H9 (cell line): ENCODE data around the gene LIPM. TPM values are rescaled to one million over a fixed set of nuclear protein-coding genes. Genes with fewer than 3 reads are reported as not detected.

Source experiments
- DNase-seq: peaks from one replicate; pipeline ENCODE4 v3.0.0-alpha.2; 2017
- H2AFZ ChIP-seq: one replicate; pipeline ENCODE4 v1.6.1; 2013; ENCODE audit warnings: mild to moderate bottlenecking, low read length, control low read depth, moderate library complexity
- H2AK5ac ChIP-seq: 2 replicates; pipeline ENCODE4 v1.6.1; 2013; ENCODE audit warnings: low read length, control low read depth, mixed read lengths; ENCODE audit not compliant: insufficient read length
- H2BK120ac ChIP-seq: one replicate; pipeline ENCODE4 v1.6.1; 2013; ENCODE audit warnings: low read depth, mild to moderate bottlenecking, low read length, control low read depth, inconsistent platforms; ENCODE audit not compliant: poor library complexity, severe bottlenecking
- H2BK12ac ChIP-seq: 2 replicates; pipeline ENCODE4 v1.6.1; 2013; ENCODE audit warnings: low read length, control low read depth, mixed read lengths, low read depth; ENCODE audit not compliant: insufficient read length
- H2BK15ac ChIP-seq: 2 replicates; pipeline ENCODE4 v1.6.1; 2013; ENCODE audit warnings: low read depth, low read length, control low read depth
- H2BK20ac ChIP-seq: one replicate; pipeline ENCODE4 v1.6.1; 2013; ENCODE audit warnings: low read depth, mild to moderate bottlenecking, low read length, control low read depth, inconsistent platforms; ENCODE audit not compliant: poor library complexity, severe bottlenecking
- H2BK5ac ChIP-seq: 2 replicates; pipeline ENCODE4 v1.6.1; 2013; ENCODE audit warnings: low read length, control low read depth, mixed read lengths; ENCODE audit not compliant: insufficient read length
- H3K14ac ChIP-seq: 2 replicates; pipeline ENCODE4 v1.6.1; 2013; ENCODE audit warnings: low read length, control low read depth; ENCODE audit not compliant: insufficient read depth
- H3K18ac ChIP-seq: 2 replicates; pipeline ENCODE4 v1.6.1; 2013; ENCODE audit warnings: low read depth, mild to moderate bottlenecking, mixed read lengths, low read length, control low read depth; ENCODE audit not compliant: insufficient read length
- H3K23ac ChIP-seq: 2 replicates; pipeline ENCODE4 v1.6.1; 2013; ENCODE audit warnings: low read length, control low read depth, mixed read lengths, low read depth; ENCODE audit not compliant: insufficient read length
- H3K23me2 ChIP-seq: 2 replicates; pipeline ENCODE4 v1.6.1; 2013; ENCODE audit warnings: low read depth, mild to moderate bottlenecking, mixed read lengths, low read length, control low read depth; ENCODE audit not compliant: insufficient read length, poor library complexity, severe bottlenecking
- H3K27ac ChIP-seq: 2 replicates; pipeline ENCODE4 v1.5.1; 2013; ENCODE audit warnings: low read length, control low read depth, mixed read lengths, low read depth; ENCODE audit not compliant: insufficient read length
- H3K27me3 ChIP-seq: 2 replicates; pipeline ENCODE4 v1.6.1; 2013; ENCODE audit warnings: low read length, control low read depth, inconsistent platforms; ENCODE audit not compliant: insufficient read depth
- H3K4ac ChIP-seq: 2 replicates; pipeline ENCODE4 v1.6.1; 2013; ENCODE audit warnings: low read depth, mild to moderate bottlenecking, control low read depth, inconsistent platforms, low read length, moderate library complexity
- H3K4me1 ChIP-seq: 2 replicates; pipeline ENCODE4 v1.6.1; 2013; ENCODE audit warnings: low read length, control low read depth, inconsistent platforms; ENCODE audit not compliant: insufficient read depth
- H3K4me2 ChIP-seq: 2 replicates; pipeline ENCODE4 v1.6.1; 2013; ENCODE audit warnings: low read length, control low read depth, mixed read lengths; ENCODE audit not compliant: insufficient read length, insufficient read depth
- H3K56ac ChIP-seq: 2 replicates; pipeline ENCODE4 v1.6.1; 2013; ENCODE audit warnings: low read depth, mild to moderate bottlenecking, mixed read lengths, low read length, control low read depth; ENCODE audit not compliant: insufficient read length
- H3K79me1 ChIP-seq: 2 replicates; pipeline ENCODE4 v1.6.1; 2013; ENCODE audit warnings: low read depth, mild to moderate bottlenecking, moderate library complexity, low read length, control low read depth, inconsistent platforms; ENCODE audit not compliant: insufficient read depth, poor library complexity, severe bottlenecking
- H3K79me2 ChIP-seq: 2 replicates; pipeline ENCODE4 v1.6.1; 2013; ENCODE audit warnings: low read length, control low read depth, inconsistent platforms; ENCODE audit not compliant: insufficient read depth
- H3K9ac ChIP-seq: 2 replicates; pipeline ENCODE4 v1.6.1; 2013; ENCODE audit warnings: low read length, control low read depth, mixed read lengths; ENCODE audit not compliant: insufficient read length; ENCODE audit errors: extremely low read depth
- H3K9me3 ChIP-seq: one replicate; pipeline ENCODE4 v1.6.1; 2013; ENCODE audit warnings: low read depth, low read length, inconsistent platforms; ENCODE audit not compliant: control insufficient read depth
- H3T11ph ChIP-seq: one replicate; pipeline ENCODE4 v1.6.1; 2013; ENCODE audit warnings: mild to moderate bottlenecking, low read length, control low read depth, inconsistent platforms
- H4K20me1 ChIP-seq: one replicate; pipeline ENCODE4 v1.6.1; 2013; ENCODE audit not compliant: control insufficient read depth, insufficient read length, insufficient read depth
- H4K5ac ChIP-seq: 2 replicates; pipeline ENCODE4 v1.6.1; 2013; ENCODE audit warnings: low read depth, mild to moderate bottlenecking, mixed read lengths, low read length, control low read depth; ENCODE audit not compliant: insufficient read length
- H4K8ac ChIP-seq: replicated peaks from 2 replicates; pipeline ENCODE4 v1.6.1; 2013; ENCODE audit warnings: low read length, control low read depth, mixed read lengths, low read depth; ENCODE audit not compliant: insufficient read length
- H4K91ac ChIP-seq: 2 replicates; pipeline ENCODE4 v1.6.1; 2013; ENCODE audit warnings: low read depth, mild to moderate bottlenecking, moderate library complexity, mixed read lengths, low read length, control low read depth; ENCODE audit not compliant: insufficient read length
- H3K27ac Mint-ChIP-seq, 3 experiments: 2 replicates in 2 of 3; 3 replicates in 1 of 3; pipeline ENCODE4 v1.8.0; 2020 to 2021; ENCODE audit warnings: mixed read lengths in 3 of 3, mild to moderate bottlenecking in 1 of 3, moderate library complexity in 1 of 3
- H3K27me3 Mint-ChIP-seq: 2 replicates; pipeline ENCODE4 v1.8.0; 2021; ENCODE audit warnings: low read depth, mild to moderate bottlenecking, moderate library complexity, mixed read lengths
- H3K36me3 Mint-ChIP-seq, 3 experiments: 2 replicates in 2 of 3; 3 replicates in 1 of 3; pipeline ENCODE4 v1.8.0; 2020 to 2021; ENCODE audit warnings: low read depth in 3 of 3, mixed read lengths in 3 of 3; ENCODE audit not compliant: insufficient read depth in 1 of 3
- H3K4me1 Mint-ChIP-seq, 2 experiments: 2 replicates each; pipeline ENCODE4 v1.8.0; 2020; ENCODE audit warnings: mixed read lengths in 2 of 2
- H3K4me3 Mint-ChIP-seq, 2 experiments: 2 replicates in 1 of 2; 3 replicates in 1 of 2; pipeline ENCODE4 v1.8.0; 2020 to 2021; ENCODE audit warnings: mild to moderate bottlenecking in 2 of 2, mixed read lengths in 2 of 2, moderate library complexity in 1 of 2
- H3K9me3 Mint-ChIP-seq, 2 experiments: 2 replicates in 1 of 2; 3 replicates in 1 of 2; pipeline ENCODE4 v1.8.0; 2020; ENCODE audit warnings: mild to moderate bottlenecking in 2 of 2, mixed read lengths in 2 of 2, moderate library complexity in 1 of 2
- WGBS: extraction: QIAGEN DNeasy Blood & Tissue Kit; methylation state at CpG from one replicate; pipeline ENCODE4 v1.1.7; 2013; ENCODE audit warnings: missing lambda C conversion rate, low lambda C conversion rate, mixed read lengths; ENCODE audit not compliant: insufficient read length; ENCODE audit errors: extremely low coverage; 5-methylcytosine and 5-hydroxymethylcytosine counted together
- total RNA-seq: library from RNA; stranded (reverse); gene quantifications from 2 replicates; pipeline ENCODE4 v1.2.1, GENCODE V29; 2021
- TF ChIP-seq, protein P1 (sequence below): fragments of 200-600 bp; sonication (generic); conservative IDR thresholded peaks from 3 replicates; pipeline ENCODE4 v1.8.0; 2021; ENCODE audit warnings: antibody characterized with exemption, mild to moderate bottlenecking

LIPM gene
- total RNA-seq, 1 experiment from 2014 or later = not detected

DNA sequence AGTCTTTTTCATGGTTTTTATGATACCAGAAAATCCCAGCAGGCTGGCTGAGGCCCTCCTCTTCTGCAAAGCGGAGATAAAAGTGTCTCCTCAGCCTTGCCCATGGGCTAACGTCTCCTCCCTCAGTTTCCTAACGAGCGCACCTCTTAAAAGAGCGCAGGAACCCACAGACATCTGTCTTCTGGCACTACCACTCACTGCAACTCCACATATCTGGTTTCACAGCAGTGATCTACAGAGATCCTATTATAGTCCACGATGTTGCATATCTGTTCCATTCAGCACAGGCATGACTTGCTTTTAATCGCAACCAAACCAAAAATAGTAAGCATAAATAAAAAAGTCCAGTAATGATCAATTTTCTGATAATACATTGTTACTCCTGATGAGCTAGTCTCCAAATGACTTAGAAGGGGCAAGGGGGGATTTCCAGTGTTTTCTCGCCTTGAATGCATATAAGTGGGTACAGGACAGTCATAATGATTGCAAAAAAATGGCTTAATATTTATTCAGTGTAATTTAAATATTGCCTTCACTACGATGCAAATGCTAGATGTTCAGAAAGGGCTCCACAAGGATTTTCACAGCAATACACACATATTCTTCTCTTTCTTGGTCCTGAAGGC lies 28.2 kb downstream of the LIPM start:
- no peak overlapping the region for H2BK12ac ChIP-seq
- H2AK5ac ChIP-seq = no peak overlapping the region
- no peaks in the 10 kb centered on the region for H4K20me1 ChIP-seq
- no peak overlapping the region for H3K4me3 Mint-ChIP-seq
- H3K4me1 ChIP-seq = no peaks in the 10 kb centered on the region
- H3K36me3 Mint-ChIP-seq = no peaks in the 10 kb centered on the region
- H4K8ac ChIP-seq = no peak overlapping the region
- H3K4me1 Mint-ChIP-seq = 0 out of 4 replicates have a peak, but pooled peaks cover 0 to 2% of the 10 kb centered on the region in 2 experiments
- no peak overlapping the region for H2BK20ac ChIP-seq
- H3K27ac Mint-ChIP-seq = no peak overlapping the region
- H4K5ac ChIP-seq = no peak overlapping the region
- no peaks in the 10 kb centered on the region for H3K9me3 Mint-ChIP-seq
- H3K27me3 Mint-ChIP-seq = peaks cover 1% of the 10 kb centered on the region; the same call in 1 of the 2 replicates
- no peak overlapping the region for H3K18ac ChIP-seq
- no peak overlapping the region for H3K14ac ChIP-seq
- H2BK5ac ChIP-seq = no peak overlapping the region
- H2BK120ac ChIP-seq = no peak overlapping the region
- DNase-seq = no peak
- no peaks in the 10 kb centered on the region for H3K27me3 ChIP-seq
- H3K79me2 ChIP-seq = no peaks in the 10 kb centered on the region
- no peak overlapping the region for H3K23ac ChIP-seq
- H3K4ac ChIP-seq = no peak overlapping the region
- H3K56ac ChIP-seq = no peak overlapping the region
- WGBS = no CpG with 5 or more reads among the region's 9 CpGs
- no peaks in the 10 kb centered on the region for H3K23me2 ChIP-seq
- no peaks in the 10 kb centered on the region for H3K79me1 ChIP-seq
- H3K9me3 ChIP-seq = no peaks in the 10 kb centered on the region
- H3K4me2 ChIP-seq = no peak overlapping the region
- H3T11ph ChIP-seq = no peak overlapping the region
- H2BK15ac ChIP-seq = no peak overlapping the region
- H3K27ac ChIP-seq = no peak overlapping the region
- no peak overlapping the region for H2AFZ ChIP-seq
- H3K9ac ChIP-seq = no peak overlapping the region
- TF ChIP-seq, protein P1, sequence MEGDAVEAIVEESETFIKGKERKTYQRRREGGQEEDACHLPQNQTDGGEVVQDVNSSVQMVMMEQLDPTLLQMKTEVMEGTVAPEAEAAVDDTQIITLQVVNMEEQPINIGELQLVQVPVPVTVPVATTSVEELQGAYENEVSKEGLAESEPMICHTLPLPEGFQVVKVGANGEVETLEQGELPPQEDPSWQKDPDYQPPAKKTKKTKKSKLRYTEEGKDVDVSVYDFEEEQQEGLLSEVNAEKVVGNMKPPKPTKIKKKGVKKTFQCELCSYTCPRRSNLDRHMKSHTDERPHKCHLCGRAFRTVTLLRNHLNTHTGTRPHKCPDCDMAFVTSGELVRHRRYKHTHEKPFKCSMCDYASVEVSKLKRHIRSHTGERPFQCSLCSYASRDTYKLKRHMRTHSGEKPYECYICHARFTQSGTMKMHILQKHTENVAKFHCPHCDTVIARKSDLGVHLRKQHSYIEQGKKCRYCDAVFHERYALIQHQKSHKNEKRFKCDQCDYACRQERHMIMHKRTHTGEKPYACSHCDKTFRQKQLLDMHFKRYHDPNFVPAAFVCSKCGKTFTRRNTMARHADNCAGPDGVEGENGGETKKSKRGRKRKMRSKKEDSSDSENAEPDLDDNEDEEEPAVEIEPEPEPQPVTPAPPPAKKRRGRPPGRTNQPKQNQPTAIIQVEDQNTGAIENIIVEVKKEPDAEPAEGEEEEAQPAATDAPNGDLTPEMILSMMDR = no peak
- H4K91ac ChIP-seq = no peak overlapping the region
